ENCODE results near the gene ZNF593.

ZNF593 gene

DNA sequence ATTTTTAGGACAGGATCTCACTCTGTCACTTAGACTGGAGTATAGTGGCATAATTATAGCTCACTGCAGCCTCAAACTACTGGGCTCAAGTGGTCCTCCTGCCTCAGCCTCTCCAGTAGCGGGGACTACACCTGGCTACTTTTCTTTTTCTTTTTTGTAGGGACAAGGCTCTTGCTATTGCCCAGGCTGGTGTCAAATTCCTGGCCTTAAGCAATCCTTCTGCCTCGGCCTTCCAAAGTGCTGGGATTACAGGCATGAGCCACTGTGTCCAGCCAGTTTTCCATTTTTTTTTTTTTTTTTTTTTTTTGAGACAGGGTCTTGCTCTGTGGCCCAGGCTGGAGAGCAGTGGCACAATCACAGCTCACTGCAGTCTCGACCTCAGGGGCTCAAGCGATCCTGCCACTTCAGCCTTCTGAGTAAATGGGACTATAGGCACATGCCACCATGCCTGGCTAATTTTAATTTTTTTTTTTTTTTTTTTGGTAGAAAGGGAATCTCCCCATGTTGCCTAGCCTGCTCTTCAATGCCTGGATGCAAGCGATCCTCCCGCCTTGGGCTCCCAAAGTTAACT is 43.7 kb downstream of the ZNF593 start:
- no peak for DNase-seq

GRCh38 chr1:26215246-26215645 is 45.5 kb downstream of the ZNF593 start:
- DNase-seq = no peak

GRCh38 chr1:26218906-26219494 is 49.3 kb downstream of the ZNF593 start:
- DNase-seq = no peak
